ENCODE measurements around the gene LASP1.

- no peak for TF ChIP-seq POU6F1 (CRISPR knock-in tag; IDR thresholded peaks at IDR 0.05; ENCODE audit: borderline replicate concordance, low read depth)
- TF ChIP-seq ZNF8 (CRISPR knock-in tag; IDR thresholded peaks at IDR 0.05), result no peak
- TF ChIP-seq, protein P1, sequence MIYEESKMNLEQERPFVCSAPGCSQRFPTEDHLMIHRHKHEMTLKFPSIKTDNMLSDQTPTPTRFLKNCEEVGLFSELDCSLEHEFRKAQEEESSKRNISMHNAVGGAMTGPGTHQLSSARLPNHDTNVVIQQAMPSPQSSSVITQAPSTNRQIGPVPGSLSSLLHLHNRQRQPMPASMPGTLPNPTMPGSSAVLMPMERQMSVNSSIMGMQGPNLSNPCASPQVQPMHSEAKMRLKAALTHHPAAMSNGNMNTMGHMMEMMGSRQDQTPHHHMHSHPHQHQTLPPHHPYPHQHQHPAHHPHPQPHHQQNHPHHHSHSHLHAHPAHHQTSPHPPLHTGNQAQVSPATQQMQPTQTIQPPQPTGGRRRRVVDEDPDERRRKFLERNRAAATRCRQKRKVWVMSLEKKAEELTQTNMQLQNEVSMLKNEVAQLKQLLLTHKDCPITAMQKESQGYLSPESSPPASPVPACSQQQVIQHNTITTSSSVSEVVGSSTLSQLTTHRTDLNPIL (CRISPR knock-in tag; IDR thresholded peaks at IDR 0.05; ENCODE audit: low read depth), result no peak
These were observed 70.5 kb downstream of the LASP1 start for GRCh38 chr17:38940404-38940803.

Data from SK-N-SH treated with all-trans-retinoic acid at 6 μM for 48 hours (cell line).